ENCODE data around the gene QRFPR.
"Not testable (repeated sequence)": the region's sequence is repeated elsewhere in the genome, so short reads cannot be mapped to it uniquely, and the experiment has no call there.

QRFPR gene

DNA sequence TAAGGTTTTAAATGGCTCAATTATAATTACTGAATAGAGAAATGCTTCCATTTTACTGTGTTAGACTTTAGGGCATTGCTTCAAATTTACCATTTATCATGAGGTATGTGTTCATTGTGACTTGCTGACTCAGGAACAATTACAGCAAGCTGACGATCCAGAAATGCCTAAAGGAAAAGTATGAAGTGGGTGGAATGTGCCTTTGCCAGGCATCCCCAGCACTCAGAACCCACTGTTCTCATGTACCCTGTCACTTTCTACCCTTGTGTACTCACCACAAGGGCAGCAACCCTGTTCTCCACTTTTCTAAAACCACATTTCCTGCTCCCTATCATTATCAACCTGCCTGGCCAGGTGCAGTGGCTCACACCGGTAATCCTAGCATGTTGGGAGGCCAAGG lies 41.5 kb downstream of the QRFPR start:
- DNase-seq (ENCODE audit: low read depth): no peak

DNA sequence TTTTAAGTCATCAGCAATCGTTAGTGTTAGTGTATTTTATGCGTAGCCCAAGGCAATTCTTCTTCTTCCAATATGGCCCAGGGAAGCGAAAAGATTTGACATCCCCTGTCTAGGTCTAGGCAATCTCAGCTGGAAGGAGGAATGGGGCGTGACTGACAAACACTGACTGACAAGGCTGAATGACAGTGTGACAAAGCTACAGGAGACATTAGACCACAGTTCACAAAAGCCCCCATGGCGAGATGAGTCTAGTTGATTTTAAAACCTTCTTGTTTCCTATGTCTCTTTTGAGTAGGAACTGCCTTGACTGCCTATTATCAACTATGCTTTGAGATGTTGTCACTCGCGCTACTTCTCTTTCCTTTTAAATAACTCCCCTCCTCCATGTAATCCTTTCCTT lies 42.3 kb downstream of the QRFPR start:
- DNase-seq (ENCODE audit: low read depth): no peak

DNA sequence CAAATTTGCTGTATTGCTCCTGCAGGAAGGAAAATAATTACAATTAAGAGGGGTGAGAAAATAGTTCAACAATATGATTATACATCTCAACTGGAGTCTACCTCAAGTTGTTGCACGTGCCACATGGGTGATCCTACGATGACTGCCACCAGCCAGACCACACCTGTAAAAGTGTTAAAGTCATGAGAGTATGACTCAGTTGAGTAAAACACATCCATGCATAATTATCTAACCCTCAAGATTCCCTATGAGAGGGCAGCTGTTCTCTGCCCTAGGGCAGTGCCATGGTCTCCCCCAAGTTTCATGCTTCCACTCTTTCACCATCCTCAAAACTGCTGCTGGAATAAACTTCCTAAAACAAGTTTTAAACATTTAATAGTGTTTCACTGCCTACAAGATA lies 44.1 kb downstream of the QRFPR start:
- no peak for DNase-seq (ENCODE audit: low read depth)

DNA sequence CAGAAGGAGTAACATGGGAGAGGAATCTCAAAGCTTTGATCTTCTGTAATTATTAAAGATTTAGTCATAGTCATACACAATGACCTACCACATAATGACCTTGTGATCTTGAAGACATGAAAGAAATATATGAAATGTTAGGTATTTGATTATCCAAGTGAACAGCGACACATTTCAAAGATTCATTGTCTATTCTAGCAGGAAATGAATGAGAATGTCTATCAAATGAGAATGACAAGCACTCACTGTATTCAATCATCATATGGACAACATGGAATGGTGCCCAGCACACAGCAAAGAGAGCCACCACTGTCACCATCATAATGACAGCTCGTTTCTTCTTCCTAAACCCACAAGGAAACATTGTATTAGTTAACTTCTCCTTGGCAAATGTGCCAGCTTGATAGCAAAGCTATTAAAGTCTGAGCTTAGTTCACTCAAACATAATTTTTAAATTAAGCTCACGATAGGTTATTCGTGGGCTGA lies 50.6 kb downstream of the QRFPR start:
- no peak for DNase-seq (ENCODE audit: low read depth)

DNA sequence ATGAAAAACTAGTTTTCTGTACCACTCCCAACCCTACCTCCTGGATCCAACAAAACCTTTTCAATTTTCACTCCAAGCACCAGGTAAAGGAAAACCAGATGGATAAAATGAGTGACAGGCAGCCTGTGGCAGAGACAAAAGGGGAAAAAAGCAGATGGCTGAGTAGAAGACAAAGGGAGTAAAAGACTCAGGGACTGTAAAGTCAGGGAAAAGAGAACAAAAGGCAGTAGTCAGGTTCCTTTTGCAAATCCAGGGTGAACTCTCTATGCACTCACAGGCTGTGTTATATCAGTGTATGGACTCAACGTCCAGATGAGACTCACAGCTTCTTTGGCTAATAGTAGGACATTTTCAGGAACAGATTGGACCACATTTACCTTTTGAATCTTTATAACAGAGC lies 54.2 kb downstream of the QRFPR start:
- no peak for DNase-seq (ENCODE audit: low read depth)

DNA sequence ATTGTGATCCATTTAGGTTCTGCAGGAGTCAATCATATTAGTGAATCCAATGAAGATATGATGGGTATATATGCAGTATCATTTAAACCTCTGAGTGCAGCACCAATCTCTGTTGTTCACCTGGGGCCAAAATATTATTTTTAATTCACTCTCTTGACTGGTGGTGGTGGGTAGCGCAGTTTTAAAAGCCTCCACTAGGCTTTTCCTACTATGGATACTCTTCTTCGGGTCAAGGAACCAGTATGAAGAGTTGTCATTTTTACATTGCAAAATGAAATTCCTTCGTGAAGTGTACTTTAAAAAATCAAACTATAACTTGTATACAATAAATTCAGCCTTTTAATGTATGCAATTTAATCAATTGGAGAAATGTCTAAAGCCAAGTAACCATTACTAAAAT lies 56.5 kb downstream of the QRFPR start:
- DNase-seq (ENCODE audit: low read depth): no peak

DNA sequence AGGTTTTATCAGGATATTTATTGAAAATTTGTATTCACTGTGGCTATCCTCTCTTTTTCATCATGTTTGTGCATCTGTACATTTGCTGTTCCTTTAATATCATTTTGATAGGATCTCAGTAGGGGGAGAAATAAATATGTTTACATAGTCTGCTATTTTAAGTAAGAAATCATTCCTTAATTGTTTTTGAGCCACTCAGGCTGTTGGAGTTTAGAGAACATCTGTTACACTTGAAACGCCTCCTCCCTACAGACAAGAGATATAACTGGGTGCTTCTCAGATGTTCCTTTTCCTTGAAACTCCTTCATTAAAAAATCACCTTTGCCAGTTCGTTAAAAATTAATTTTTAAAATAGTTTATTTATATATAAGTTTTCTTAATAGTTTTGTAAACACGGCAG lies 59.4 kb downstream of the QRFPR start:
- DNase-seq (ENCODE audit: low read depth): no peak

DNA sequence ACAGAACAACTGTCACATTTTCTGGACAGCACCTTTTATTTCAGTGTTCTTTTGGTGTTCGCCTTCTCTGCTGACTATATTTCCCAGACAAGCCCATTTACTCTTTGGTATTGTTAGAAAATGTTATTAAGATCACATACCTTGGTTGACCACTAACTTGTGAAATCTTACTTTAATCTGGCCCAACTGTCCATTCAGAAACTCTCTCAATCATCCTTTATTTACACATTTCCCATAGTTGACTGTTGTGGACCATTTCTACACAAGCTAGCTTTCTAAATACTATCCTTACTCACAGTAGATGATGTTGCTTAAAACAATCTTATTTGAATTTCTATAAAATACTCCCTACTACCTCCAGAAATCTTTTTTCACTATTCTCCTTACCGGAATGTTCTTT lies 64.7 kb downstream of the QRFPR start:
- DNase-seq (ENCODE audit: low read depth): no peak

DNA sequence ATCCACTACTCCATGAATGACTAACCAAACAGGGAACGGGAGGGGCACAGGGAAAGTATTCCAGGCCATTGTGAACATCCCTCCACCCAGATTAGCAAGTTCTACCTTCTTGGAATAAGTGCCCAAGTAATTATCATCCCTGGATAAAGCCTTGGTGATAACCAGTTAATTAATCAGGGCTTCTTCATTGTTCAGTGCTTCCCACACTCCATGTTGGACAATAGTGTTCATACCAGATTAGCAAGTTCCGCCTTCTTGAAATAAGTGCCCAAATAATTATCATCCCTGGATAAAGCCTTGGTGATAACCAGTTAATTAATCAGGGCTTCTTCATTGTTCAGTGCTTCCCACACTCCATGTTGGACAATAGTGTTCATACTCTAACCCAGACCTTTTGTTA lies 67.4 kb downstream of the QRFPR start:
- not testable (repeated sequence) for DNase-seq (ENCODE audit: low read depth)

DNA sequence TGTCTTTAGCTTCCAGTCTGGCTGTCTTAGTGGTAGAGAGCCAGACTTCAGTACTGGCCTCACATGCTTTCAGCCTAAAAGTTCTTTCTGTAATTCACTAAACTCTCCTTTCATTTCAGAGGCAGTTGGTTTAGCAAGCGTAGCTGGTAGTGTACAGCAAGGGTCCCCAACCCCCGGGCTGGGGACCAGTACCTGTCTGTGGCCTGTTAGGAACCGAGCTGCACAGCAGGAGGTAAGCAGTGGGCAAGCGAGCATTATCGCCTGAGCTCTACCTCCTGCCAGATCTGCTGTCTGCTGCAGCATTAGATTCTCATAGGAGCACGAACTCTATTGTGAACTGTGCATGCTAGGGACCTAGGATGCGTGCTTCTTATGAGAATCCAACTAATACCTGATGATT lies 72.0 kb downstream of the QRFPR start:
- no peak for DNase-seq (ENCODE audit: low read depth)

DNA sequence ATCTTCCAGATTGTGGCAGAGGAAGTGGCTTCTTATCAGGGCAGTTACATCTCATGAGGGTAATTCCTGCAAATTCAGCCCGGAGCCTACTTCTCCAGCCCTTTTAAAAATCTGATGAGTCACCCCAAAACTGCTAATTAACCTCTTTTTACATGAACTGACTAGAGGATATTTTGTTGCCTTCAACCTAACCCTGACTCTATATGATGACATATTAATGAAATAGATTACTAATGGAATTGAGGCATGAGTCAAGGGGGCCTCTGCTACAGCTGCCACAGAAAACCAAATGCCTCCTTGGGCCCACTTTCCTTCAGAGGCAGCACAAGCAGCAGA lies 72.5 kb downstream of the QRFPR start:
- DNase-seq (ENCODE audit: low read depth): no peak

DNA sequence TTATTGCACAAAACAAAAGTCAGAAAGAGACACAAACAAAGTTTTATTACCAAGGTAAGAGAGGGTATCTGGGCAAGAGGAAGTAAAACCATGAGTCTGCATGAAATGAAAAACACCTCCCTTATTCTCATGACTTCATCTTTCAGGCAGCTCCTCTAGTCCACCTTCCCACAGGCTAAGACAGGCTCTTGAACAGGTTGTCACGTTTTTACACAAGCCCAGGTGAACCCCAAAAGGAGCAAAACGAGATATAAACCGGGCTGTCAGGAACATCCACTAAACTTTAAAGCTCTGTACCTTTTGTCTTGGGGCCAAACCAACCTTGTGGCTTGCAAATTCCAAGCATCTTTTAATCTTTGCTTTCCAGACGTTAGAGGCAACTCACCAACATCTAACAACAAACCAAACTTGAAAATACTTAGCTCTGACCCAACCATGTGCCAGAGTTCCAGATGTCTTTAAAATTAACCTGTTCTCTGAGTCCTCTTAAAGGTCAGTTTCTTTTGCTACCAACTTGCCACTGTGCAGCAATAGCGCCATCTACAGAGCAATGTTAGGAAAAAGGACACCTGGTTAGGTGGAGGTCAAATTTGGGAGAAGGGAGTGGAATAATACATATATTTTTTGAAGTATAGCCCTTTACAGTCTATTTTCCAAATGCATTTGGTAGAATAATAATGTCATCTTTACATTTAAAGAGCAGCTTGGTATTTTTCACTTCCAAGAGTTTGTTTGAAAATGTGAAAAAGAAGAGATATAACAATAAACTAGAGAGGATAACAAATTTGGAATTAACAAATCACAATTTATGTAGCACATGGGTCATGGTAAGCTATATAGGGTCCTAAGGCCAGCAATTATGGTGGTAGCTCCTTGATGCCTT lies 73.1 kb downstream of the QRFPR start:
- DNase-seq (ENCODE audit: low read depth): peak; percentile 7

DNA sequence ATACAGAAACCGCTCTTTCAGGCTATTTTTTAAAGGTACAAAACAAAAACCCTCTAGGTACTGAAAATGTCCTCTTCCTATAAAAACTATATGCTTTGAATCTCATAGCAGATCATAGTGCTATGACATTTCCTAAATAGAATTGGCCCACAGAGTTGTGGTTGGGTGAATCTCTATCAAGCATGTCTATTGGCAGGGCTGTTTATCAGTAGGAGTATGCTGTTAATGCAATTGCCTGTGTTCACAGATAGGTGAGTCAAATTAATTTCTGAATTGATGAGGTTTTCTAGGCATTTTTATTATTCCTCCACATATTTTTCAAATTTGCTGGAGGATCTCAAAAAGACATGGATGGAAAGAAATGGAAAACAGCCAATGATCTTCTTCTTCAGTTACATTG lies 73.9 kb downstream of the QRFPR start:
- no peak for DNase-seq (ENCODE audit: low read depth)

DNA sequence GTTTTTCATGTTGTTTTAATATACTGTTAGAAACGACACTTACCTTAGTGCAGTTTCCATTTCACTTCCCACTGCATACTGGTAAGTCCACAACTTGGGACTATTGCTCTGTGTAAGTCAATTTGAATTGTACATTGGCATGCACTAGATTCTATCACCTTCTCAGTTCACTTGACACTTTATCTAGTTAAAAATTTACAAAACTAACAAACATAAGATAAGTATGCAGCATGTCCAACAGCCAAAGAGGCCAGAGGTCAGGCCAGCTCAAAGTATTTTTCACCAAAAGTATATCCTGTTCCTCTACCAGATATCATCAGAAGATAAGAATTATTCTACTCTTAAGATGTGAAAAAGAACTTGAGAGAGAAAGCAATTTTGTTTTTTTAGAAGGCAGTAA lies 75.9 kb downstream of the QRFPR start:
- no peak for DNase-seq (ENCODE audit: low read depth)

DNA sequence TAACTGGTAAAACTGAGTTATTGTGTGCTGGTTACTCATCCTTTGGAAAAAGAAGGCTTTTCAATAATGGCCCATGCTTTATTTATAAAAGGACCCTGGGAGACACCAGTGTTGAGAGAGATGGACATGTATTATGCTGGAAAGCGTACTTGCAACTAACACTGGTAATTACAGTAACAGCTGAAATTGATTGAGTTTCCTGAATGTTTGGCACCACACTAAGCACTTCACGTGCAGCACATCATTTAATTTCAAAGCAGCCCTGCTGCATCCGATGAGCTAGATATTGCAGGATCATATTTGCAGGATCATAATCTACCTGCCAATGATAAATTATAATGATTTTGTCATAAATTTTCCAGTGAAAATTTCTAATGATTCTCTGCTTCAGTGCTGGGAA lies 81.5 kb downstream of the QRFPR start:
- DNase-seq (ENCODE audit: low read depth): no peak

DNA sequence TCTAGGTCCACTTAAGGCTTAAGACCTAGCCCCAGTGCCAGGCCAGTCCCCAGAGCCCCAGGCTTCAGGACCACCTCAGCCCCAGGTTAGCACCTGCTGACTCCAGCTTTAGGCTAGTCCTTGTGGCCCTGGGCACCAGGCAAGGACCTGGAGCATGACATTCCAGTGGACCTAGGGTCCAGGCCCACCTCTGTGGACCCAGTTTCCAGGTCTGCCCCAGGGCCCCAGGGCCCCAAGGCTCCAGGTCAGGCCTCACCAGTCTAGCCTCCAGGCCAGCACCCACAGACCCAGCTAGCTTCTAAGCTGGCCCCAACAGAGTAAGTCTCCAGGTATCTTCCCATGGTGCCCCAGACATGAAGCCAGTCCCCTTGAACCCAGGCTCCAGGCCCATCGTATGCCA lies 97.5 kb downstream of the QRFPR start:
- DNase-seq (ENCODE audit: low read depth): no peak

DNA sequence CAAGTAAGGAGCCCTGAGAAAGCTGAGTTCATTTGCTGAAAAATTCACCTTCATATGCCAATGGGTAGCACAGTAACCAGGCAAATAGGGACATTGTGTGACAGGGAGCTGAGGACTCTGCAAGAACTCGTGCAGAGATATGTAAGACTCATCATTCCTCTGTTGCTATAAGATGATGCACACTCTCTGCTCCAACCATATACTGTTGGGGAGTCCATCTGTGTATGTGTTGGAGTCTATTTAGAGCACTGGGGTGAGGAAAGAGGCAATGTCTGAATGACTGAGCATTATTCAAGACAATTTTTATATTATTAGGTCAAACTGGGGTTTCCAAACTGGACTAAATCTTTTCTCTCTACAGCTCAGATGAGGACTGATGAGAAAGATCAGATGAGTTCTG lies 100.4 kb downstream of the QRFPR start:
- no peak for DNase-seq (ENCODE audit: low read depth)

DNA sequence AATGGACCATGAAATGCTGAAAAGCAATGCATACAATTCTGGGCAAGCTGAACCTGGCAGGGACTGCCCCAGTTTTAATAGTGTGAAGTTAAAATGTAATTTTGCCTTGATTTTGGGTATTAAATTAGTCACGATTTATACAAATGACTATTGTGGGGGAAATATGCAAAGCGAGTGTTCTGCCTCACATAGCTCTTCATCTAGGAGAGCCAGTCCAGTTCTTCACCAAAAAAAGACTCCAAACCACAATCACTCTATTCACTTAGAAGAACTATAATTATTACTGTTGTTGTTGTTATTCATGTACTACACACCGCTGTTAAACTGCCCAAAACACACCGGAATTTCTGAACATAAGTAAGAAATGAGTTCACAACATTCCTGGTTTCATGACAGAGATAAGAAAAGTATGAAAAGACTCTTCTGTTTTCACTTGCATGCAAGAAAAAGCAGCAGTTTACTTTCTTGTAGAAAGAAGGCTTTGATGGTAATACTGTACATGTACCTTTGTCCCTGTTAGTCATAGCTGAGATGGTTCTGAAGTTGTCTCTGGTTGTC lies 101.9 kb downstream of the QRFPR start:
- no peak for DNase-seq (ENCODE audit: low read depth)
